Transverse colon (tissue), 4 donors: ENCODE data around the gene AP1B1. TPM values are rescaled to one million over a fixed set of nuclear protein-coding genes. Genes with fewer than 3 reads are reported as not detected.

Experiments
- DNase-seq: peaks from one replicate; pipeline ENCODE4 v3.0.0-alpha.2; 2019
- H3K27ac ChIP-seq, 4 donors: fragments of 200-600 bp; sonication (generic); 2 replicates each; pipeline ENCODE4 v1.5.1; 2016 to 2018; ENCODE audit warnings: inconsistent platforms in 4 of 4
- H3K27me3 ChIP-seq: fragments of 200-600 bp; sonication (generic); 2 replicates; pipeline ENCODE4 v1.5.1; 2017; ENCODE audit warnings: inconsistent platforms
- H3K36me3 ChIP-seq, 4 donors: fragments of 200-600 bp; sonication (generic); 2 replicates each; pipeline ENCODE4 v1.5.1; 2017 to 2019; ENCODE audit warnings: inconsistent platforms in 4 of 4
- H3K4me1 ChIP-seq, 4 donors: fragments of 200-600 bp; sonication (generic); 2 replicates each; pipeline ENCODE4 v1.5.1; 2017 to 2020; ENCODE audit warnings: inconsistent platforms in 4 of 4
- H3K4me3 ChIP-seq, 4 donors: fragments of 200-600 bp; sonication (generic); 1 replicate in 1 of 4; 2 replicates in 3 of 4; pipeline versions ENCODE4 v1.5.1 to v1.6.1; 2017 to 2019; ENCODE audit warnings: inconsistent platforms in 4 of 4
- H3K9me3 ChIP-seq, 2 donors: fragments of 200-600 bp; sonication (generic); 2 replicates each; pipeline ENCODE4 v1.5.1; 2017 to 2019; ENCODE audit warnings: inconsistent platforms in 2 of 2
- EP300 ChIP-seq: sonication (generic); formaldehyde crosslinking; IDR thresholded peaks from one replicate; pipeline ENCODE4 v1.6.1; 2017; ENCODE audit warnings: antibody characterized with exemption, low read depth
- POLR2A ChIP-seq: fragments of 450-650 bp; IDR thresholded peaks from one replicate; pipeline ENCODE4 v1.6.1; 2016; ENCODE audit warnings: antibody characterized with exemption, mild to moderate bottlenecking, moderate library complexity
- POLR2AphosphoS5 ChIP-seq, 3 donors: sonication (generic); formaldehyde crosslinking; IDR thresholded peaks; one replicate each; pipeline ENCODE4 v1.6.1; 2016; ENCODE audit warnings: antibody characterized with exemption in 3 of 3
- WGBS, 2 donors: methylation state at CpG; one replicate each; pipeline ENCODE4 v1.1.5; 2018; ENCODE audit warnings: low coverage in 1 of 2; 5-methylcytosine and 5-hydroxymethylcytosine counted together
- in situ Hi-C, 4 donors: fragments of 200-750 bp; cut with MboI; loops; one replicate each; pipeline versions ENCODE4 v1.15.0 to v1.15.1; 2017; ENCODE audit warnings: low sequenced_read_pairs in 3 of 4, low pct_ligation_motif_present in 1 of 4, low pct_unique_long_range_greater_than_20kb in 1 of 4
- intact Hi-C: fragments of 100-400 bp; cut with DNase I; formaldehyde crosslinking; loops from one replicate; pipeline ENCODE4 v1.15.1; 2023; ENCODE audit warnings: low total_unique reads
- total RNA-seq, 4 donors: library from RNA; depleted of rRNA; stranded (reverse); fragments of >200 nt; gene quantifications; one replicate each; pipeline ENCODE4 v1.1.0, GENCODE V29; 2016
- TF ChIP-seq, protein P1 (sequence below), 5 experiments: fragments of 200-600 bp in 3 of 5; fragments of 450-650 bp in 2 of 5; sonication (generic) in 3 of 5; IDR thresholded peaks; 1 replicate in 2 of 5; 2 replicates in 3 of 5; pipeline ENCODE4 v1.5.1; 2016 to 2017; ENCODE audit warnings: antibody characterized with exemption in 5 of 5, inconsistent platforms in 3 of 5, mild to moderate bottlenecking in 2 of 5, moderate library complexity in 1 of 5

Gene AP1B1
- total RNA-seq, 4 donors from 2014 or later: 45.6 to 107 (median 92.4) TPM

DNA sequence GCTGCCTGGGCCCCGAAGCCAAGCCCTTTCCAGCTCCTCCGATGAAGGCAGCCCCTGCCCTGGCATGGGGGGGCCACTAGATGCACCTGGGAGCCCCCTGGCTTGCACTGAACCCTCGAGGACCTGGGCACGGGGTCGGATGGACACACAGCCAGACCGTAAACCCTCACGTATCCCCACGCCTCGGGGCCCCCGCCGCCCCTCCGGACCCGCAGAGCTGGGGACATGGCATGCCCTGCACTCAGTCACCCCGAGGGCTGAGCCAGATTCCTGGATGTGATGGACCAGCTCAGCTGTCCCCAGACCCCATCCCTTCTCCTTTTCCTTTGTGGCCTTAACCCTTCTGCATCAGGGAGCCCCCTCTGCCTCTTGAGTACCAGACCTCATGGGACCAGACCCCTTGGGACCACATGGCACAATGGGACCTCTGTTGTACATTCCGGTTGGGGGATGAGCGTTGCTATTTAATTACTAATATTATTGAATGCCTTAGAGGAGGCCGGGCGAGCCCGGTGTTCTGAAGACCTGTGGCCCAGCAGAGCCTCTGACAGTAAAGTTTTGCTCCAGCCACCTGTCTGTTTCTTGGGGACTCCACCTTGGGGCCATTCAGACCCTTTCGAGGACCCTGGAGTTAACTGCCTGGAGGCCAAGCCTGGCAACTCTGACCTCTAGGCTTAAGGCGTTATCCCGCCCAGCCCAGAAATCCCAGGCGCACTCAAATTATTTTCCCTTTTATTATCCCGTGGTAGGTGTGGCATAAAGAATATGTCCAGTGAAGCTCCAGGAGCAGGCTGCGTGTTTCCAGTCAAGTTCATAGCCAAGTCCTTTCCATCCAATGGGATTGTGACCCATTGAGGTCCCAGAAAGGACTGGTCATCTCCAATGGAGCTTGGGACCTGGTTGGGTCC is 75.9 kb downstream of the AP1B1 start:
- in situ Hi-C loops (no loop called here), intact Hi-C loops (no loop called here)
- 84% methylated on average over 25 of the region's 25 CpGs; no CpG with 5 or more reads in 1 of the 2 donors for WGBS, 2 donors
- H3K27me3 ChIP-seq: peaks cover 42% of the 10 kb centered on the region
- no peaks in the 10 kb centered on the region for H3K36me3 ChIP-seq
- TF ChIP-seq POLR2A: no peak
- TF ChIP-seq POLR2AphosphoS5 (IDR thresholded peaks at IDR 0.05): no peak
- TF ChIP-seq, protein P1, sequence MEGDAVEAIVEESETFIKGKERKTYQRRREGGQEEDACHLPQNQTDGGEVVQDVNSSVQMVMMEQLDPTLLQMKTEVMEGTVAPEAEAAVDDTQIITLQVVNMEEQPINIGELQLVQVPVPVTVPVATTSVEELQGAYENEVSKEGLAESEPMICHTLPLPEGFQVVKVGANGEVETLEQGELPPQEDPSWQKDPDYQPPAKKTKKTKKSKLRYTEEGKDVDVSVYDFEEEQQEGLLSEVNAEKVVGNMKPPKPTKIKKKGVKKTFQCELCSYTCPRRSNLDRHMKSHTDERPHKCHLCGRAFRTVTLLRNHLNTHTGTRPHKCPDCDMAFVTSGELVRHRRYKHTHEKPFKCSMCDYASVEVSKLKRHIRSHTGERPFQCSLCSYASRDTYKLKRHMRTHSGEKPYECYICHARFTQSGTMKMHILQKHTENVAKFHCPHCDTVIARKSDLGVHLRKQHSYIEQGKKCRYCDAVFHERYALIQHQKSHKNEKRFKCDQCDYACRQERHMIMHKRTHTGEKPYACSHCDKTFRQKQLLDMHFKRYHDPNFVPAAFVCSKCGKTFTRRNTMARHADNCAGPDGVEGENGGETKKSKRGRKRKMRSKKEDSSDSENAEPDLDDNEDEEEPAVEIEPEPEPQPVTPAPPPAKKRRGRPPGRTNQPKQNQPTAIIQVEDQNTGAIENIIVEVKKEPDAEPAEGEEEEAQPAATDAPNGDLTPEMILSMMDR (IDR thresholded peaks at IDR 0.05): no peak
- TF ChIP-seq EP300: no peak
- no peak for DNase-seq
- no peak overlapping the region for H3K4me3 ChIP-seq
- peak overlapping the region in 2 of 4 donors; percentile 85 to 96 for H3K27ac ChIP-seq
- peaks cover 61 to 86% (median 74%) of the 10 kb centered on the region in 4 donors for H3K4me1 ChIP-seq
- H3K9me3 ChIP-seq: no peaks in the 10 kb centered on the region

DNA sequence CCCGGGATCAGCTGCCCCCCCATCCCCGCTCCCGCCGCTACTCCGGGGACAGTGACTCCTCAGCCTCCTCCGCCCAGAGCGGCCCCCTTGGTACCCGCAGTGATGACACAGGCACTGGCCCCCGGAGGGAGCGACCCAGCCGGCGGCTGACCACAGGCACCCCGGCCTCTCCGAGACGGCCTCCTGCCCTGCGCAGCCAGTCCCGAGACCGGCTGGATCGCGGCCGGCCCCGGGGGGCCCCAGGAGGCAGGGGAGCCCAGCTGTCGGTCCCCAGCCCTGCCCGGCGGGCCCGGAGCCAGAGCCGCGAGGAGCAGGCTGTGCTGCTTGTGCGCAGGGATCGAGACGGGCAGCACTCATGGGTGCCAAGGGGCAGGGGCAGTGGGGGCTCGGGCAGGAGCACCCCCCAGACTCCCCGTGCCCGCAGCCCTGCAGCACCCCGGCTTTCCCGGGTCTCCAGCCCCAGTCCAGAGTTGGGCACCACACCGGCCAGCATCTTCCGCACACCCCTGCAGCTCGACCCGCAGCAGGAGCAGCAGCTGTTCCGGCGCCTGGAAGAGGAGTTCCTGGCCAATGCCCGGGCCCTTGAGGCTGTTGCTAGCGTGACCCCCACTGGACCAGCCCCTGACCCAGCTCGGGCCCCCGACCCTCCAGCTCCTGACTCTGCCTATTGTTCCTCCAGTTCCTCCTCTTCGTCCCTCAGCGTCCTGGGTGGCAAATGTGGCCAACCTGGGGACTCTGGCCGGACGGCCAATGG is 76.7 kb downstream of the AP1B1 start:
- intact Hi-C loops: no loop called here
- no peaks in the 10 kb centered on the region for H3K36me3 ChIP-seq
- H3K9me3 ChIP-seq: no peaks in the 10 kb centered on the region
- in situ Hi-C loops: no loop called here
- TF ChIP-seq POLR2AphosphoS5 (IDR thresholded peaks at IDR 0.05) (no peak), EP300 (no peak), POLR2A (no peak)
- TF ChIP-seq, protein P1 (IDR thresholded peaks at IDR 0.05): no peak
- H3K27ac ChIP-seq: peak overlapping the region; percentile 58 to 96 (median 74)
- DNase-seq: no peak
- 32% methylated on average over 41 of the region's 50 CpGs; no CpG with 5 or more reads in 1 of the 2 donors for WGBS, 2 donors
- peak overlapping the region in 1 of 4 donors; percentile 6 for H3K4me3 ChIP-seq
- peaks cover 62 to 88% (median 76%) of the 10 kb centered on the region in 4 donors for H3K4me1 ChIP-seq
- peaks cover 35% of the 10 kb centered on the region for H3K27me3 ChIP-seq

DNA sequence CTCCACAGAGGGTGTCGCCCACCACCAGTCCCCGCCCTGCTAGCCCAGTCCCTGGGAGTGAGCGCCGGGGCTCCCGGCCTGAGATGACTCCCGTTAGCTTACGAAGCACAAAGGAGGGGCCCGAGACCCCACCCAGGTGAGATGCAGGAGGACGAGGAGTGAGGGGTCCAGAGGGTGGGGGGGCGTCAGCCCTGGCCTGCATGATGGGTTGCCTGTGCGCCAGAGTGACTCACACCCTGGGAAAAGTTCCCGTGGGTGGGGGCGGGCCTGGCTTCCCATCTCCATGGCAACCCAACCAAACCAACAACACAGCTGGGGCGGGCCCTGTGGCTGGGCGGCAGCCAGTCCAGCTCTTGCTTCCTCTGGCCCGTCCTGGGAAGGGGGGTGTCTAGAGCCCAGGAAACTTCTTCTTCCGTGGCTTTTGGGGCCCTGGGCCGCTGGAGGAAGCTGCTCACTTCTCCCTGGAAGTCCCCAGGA is 77.5 kb downstream of the AP1B1 start:
- 4% methylated on average over 17 of the region's 18 CpGs; no CpG with 5 or more reads in 1 of the 2 donors for WGBS, 2 donors
- Histone ChIP-seq H3K36me3 (no peaks in the 10 kb centered on the region), H3K4me1 (peaks cover 62 to 93% (median 79%) of the 10 kb centered on the region in 4 donors), H3K27ac (peak overlapping the region; percentile 84 to 96 (median 86)), H3K27me3 (peaks cover 27% of the 10 kb centered on the region), H3K4me3 (peak overlapping the region in 1 of 4 donors; percentile 6), H3K9me3 (no peaks in the 10 kb centered on the region)
- intact Hi-C loops: no loop called here
- in situ Hi-C loops: no loop called here
- peak; percentile 92 for DNase-seq
- TF ChIP-seq, protein P1 (IDR thresholded peaks at IDR 0.05): no peak
- no peak for TF ChIP-seq POLR2A
- peak; percentile 50 to 63 (median 57) for TF ChIP-seq POLR2AphosphoS5 (IDR thresholded peaks at IDR 0.05)
- TF ChIP-seq EP300: peak; percentile 57
